Activated B cell treated with CpG ODN at 0.5 μM for 24 hours (primary cell): Measurements from ENCODE around the gene PTPN9. TPM values are rescaled to one million over a fixed set of nuclear protein-coding genes. Genes with fewer than 3 reads are reported as not detected.

Source experiments
- ATAC-seq: fragments of 200-7000 bp; cut with Tn5 transposase; one replicate; pipeline ENCODE4 v1.10.0; 2021; ENCODE audit warnings: low read depth, mild to moderate bottlenecking, moderate library complexity
- CTCF ChIA-PET: fragments of 350-600 bp; sonication (Branson Sonifier 250); formaldehyde crosslinking; loops from one replicate; lab custom pipeline; 2021; ENCODE audit warnings: antibody characterized with exemption; lab: Charles Lee
- POLR2A ChIA-PET: fragments of 350-600 bp; sonication (Branson Sonifier 250); formaldehyde crosslinking; loops from one replicate; lab custom pipeline; 2021; ENCODE audit warnings: antibody characterized with exemption; lab: Charles Lee
- DNase-seq: peaks from one replicate; pipeline ENCODE4 v3.0.0; 2022
- H3K27ac Mint-ChIP-seq: one replicate; pipeline ENCODE4 v1.8.0; 2020; ENCODE audit warnings: mixed read lengths
- H3K27me3 Mint-ChIP-seq: one replicate; pipeline ENCODE4 v1.8.0; 2021; ENCODE audit warnings: mixed read lengths
- H3K36me3 Mint-ChIP-seq: one replicate; pipeline ENCODE4 v1.8.0; 2021; ENCODE audit warnings: low read depth, mixed read lengths
- H3K4me1 Mint-ChIP-seq: one replicate; pipeline ENCODE4 v1.8.0; 2021; ENCODE audit warnings: mixed read lengths
- H3K4me3 Mint-ChIP-seq: one replicate; pipeline ENCODE4 v1.8.0; 2020; ENCODE audit warnings: mild to moderate bottlenecking, mixed read lengths
- H3K9me3 Mint-ChIP-seq: one replicate; pipeline ENCODE4 v1.8.0; 2020; ENCODE audit warnings: mixed read lengths
- CTCF ChIP-seq: fragments of 200-600 bp; IDR thresholded peaks from one replicate; pipeline ENCODE4 v1.8.0; 2022; ENCODE audit warnings: antibody characterized with exemption, mild to moderate bottlenecking
- intact Hi-C: fragments of 100-400 bp; cut with micrococcal nuclease; formaldehyde crosslinking; loops from one replicate; pipeline ENCODE4 v1.15.1; 2024
- total RNA-seq: library from RNA; stranded (reverse); gene quantifications from 2 replicates; pipeline ENCODE4 v1.2.3, GENCODE V29; 2022

Gene PTPN9
- total RNA-seq, 1 donor from 2014 or later = 19.2 TPM

- no peak overlapping the region for H3K4me3 Mint-ChIP-seq
- H3K27ac Mint-ChIP-seq = no peak overlapping the region
- no peak for TF ChIP-seq CTCF
- ATAC-seq (no peak), DNase-seq (no peak)
- peaks cover 66% of the 10 kb centered on the region for H3K36me3 Mint-ChIP-seq
- intact Hi-C loops = no loop called here
- ChIA-PET CTCF (no interaction called here), POLR2A (interaction anchor here (0.7 to 1.3 kb wide), 2 partner anchors 28 to 49 kb away, joined by 3 to 14 read pairs; partner anchors contain the start of gene SNX33)
- no peaks in the 10 kb centered on the region for H3K27me3 Mint-ChIP-seq
- H3K9me3 Mint-ChIP-seq = no peaks in the 10 kb centered on the region
- H3K4me1 Mint-ChIP-seq = no peaks in the 10 kb centered on the region
Observed at GRCh38 chr15:75598361-75598760, 19.2 kb upstream of the PTPN9 start.

GRCh38 chr15:75597667-75598341 lies 18.7 kb upstream of the PTPN9 start:
- Mint-ChIP-seq H3K27me3 (no peaks in the 10 kb centered on the region), H3K4me1 (no peaks in the 10 kb centered on the region), H3K4me3 (no peak overlapping the region), H3K27ac (no peak overlapping the region), H3K36me3 (peaks cover 66% of the 10 kb centered on the region), H3K9me3 (no peaks in the 10 kb centered on the region)
- ChIA-PET POLR2A (interaction anchor here (0.7 to 1.3 kb wide), 2 partner anchors 28 to 50 kb away, joined by 3 to 14 read pairs; partner anchors contain the start of gene SNX33), CTCF (no interaction called here)
- intact Hi-C loops = no loop called here
- no peak for DNase-seq
- ATAC-seq = no peak
- TF ChIP-seq CTCF = no peak

- H3K9me3 Mint-ChIP-seq = no peaks in the 10 kb centered on the region
- ATAC-seq (no peak), DNase-seq (no peak)
- TF ChIP-seq CTCF = no peak
- no peaks in the 10 kb centered on the region for H3K4me1 Mint-ChIP-seq
- ChIA-PET CTCF (no interaction called here), POLR2A (no interaction called here)
- intact Hi-C loops = no loop called here
- H3K27me3 Mint-ChIP-seq = no peaks in the 10 kb centered on the region
- H3K4me3 Mint-ChIP-seq = no peak overlapping the region
- H3K36me3 Mint-ChIP-seq = peaks cover 72% of the 10 kb centered on the region
- no peak overlapping the region for H3K27ac Mint-ChIP-seq
Observed at GRCh38 chr15:75596703-75597345, 17.7 kb upstream of the PTPN9 start.

- H3K9me3 Mint-ChIP-seq = no peaks in the 10 kb centered on the region
- no peaks in the 10 kb centered on the region for H3K27me3 Mint-ChIP-seq
- H3K4me1 Mint-ChIP-seq = no peaks in the 10 kb centered on the region
- no peak for TF ChIP-seq CTCF
- H3K27ac Mint-ChIP-seq = no peak overlapping the region
- intact Hi-C loops = no loop called here
- DNase-seq (no peak), ATAC-seq (no peak)
- H3K36me3 Mint-ChIP-seq = peaks cover 52% of the 10 kb centered on the region
- CTCF ChIA-PET = no interaction called here
- POLR2A ChIA-PET = no interaction called here
- H3K4me3 Mint-ChIP-seq = no peak overlapping the region
Observed at GRCh38 chr15:75594276-75594675, 15.2 kb upstream of the PTPN9 start.

GRCh38 chr15:75591655-75592364 lies 12.7 kb upstream of the PTPN9 start:
- POLR2A ChIA-PET = interaction anchor here (0.5 kb wide), 1 partner anchor 33 kb away, joined by 3 read pairs; no protein-coding TSS in a partner anchor

More at GRCh38 chr15:75591655-75592364, 12.7 kb upstream of the PTPN9 start:
- no peak for DNase-seq
- no peaks in the 10 kb centered on the region for H3K9me3 Mint-ChIP-seq
- TF ChIP-seq CTCF = no peak
- peaks cover 38% of the 10 kb centered on the region for H3K36me3 Mint-ChIP-seq
- H3K4me1 Mint-ChIP-seq = no peaks in the 10 kb centered on the region
- CTCF ChIA-PET = no interaction called here
- no peaks in the 10 kb centered on the region for H3K27me3 Mint-ChIP-seq
- H3K4me3 Mint-ChIP-seq = no peak overlapping the region
- ATAC-seq = no peak
- intact Hi-C loops = no loop called here
- no peak overlapping the region for H3K27ac Mint-ChIP-seq
